GM12878 (cell line): ENCODE data around the gene FAM170B. TPM values are rescaled to one million over a fixed set of nuclear protein-coding genes. Genes with fewer than 3 reads are reported as not detected.

Experiments used
- ATAC-seq: fragments of 200-7000 bp; cut with Tn5 transposase; 3 replicates; pipeline ENCODE4 v1.9.1; 2020; ENCODE audit warnings: mild to moderate bottlenecking, moderate library complexity
- BruUV-seq: library from RNA; stranded (reverse); fragments of 400-500 nt; replicated peaks from 2 replicates; lab custom pipeline; 2021; lab: Mats Ljungman, UMichigan
- CTCF ChIA-PET: fragments of 300-600 bp; sonication (Branson Sonifier 250); formaldehyde crosslinking; extraction: SDS; loops from one replicate; lab custom pipeline; 2021; ENCODE audit warnings: inconsistent platforms; lab: Yijun Ruan, JAX
- POLR2A ChIA-PET: fragments of 350-600 bp; formaldehyde crosslinking; extraction: SDS; loops from one replicate; lab custom pipeline; 2021; ENCODE audit warnings: inconsistent platforms; lab: Charles Lee
- RAD21 ChIA-PET: fragments of 300-600 bp; sonication (Branson Sonifier 250); formaldehyde crosslinking; loops from one replicate; lab custom pipeline; 2023; ENCODE audit warnings: antibody characterized with exemption; ENCODE audit not compliant: unreplicated experiment; lab: Charles Lee
- SMC1A ChIA-PET: fragments of 300-600 bp; sonication (Branson Sonifier 250); formaldehyde crosslinking; loops from one replicate; lab custom pipeline; 2023; ENCODE audit not compliant: unreplicated experiment, uncharacterized antibody; lab: Charles Lee
- DNase-seq: peaks from one replicate; pipeline ENCODE4 v3.0.0-alpha.2; 2011; ENCODE audit warnings: low read depth, low spot score
- FAIRE-seq: peaks from 3 replicates; lab custom pipeline; 2011; peaks lifted over from hg19 to GRCh38; lab: Jason Lieb, UNC
- H2AFZ ChIP-seq: 2 replicates; pipeline ENCODE4 v1.6.0; 2011; ENCODE audit warnings: low read depth, low read length, control low read depth; ENCODE audit not compliant: control insufficient read depth
- H3K27ac ChIP-seq: 2 replicates; pipeline ENCODE4 v1.5.1; 2011; ENCODE audit warnings: control low read depth; ENCODE audit not compliant: control insufficient read depth, insufficient read depth
- H3K27me3 ChIP-seq, 2 experiments: replicated peaks in 1 of 2; 2 replicates each; pipeline versions ENCODE4 v1.6.0 to v1.6.1; 2011; ENCODE audit warnings: low read length in 1 of 2; ENCODE audit not compliant: control insufficient read depth in 2 of 2, insufficient read depth in 2 of 2
- H3K36me3 ChIP-seq, 2 experiments: 2 replicates each; pipeline ENCODE4 v1.5.1; 2011; ENCODE audit warnings: low read length in 1 of 2; ENCODE audit not compliant: control insufficient read depth in 2 of 2, insufficient read depth in 2 of 2
- H3K4me1 ChIP-seq: 2 replicates; pipeline ENCODE4 v1.6.1; 2011; ENCODE audit warnings: mild to moderate bottlenecking, low read length, moderate library complexity, mixed read lengths; ENCODE audit not compliant: control insufficient read depth, insufficient read depth
- H3K4me2 ChIP-seq: 2 replicates; pipeline ENCODE4 v1.6.0; 2011; ENCODE audit warnings: control low read depth; ENCODE audit not compliant: control insufficient read depth, insufficient read depth
- H3K4me3 ChIP-seq: fragments of 200-600 bp; sonication (generic); 2 replicates; pipeline ENCODE4 v1.5.1; 2016
- H3K79me2 ChIP-seq: 2 replicates; pipeline ENCODE4 v1.6.0; 2011; ENCODE audit warnings: low read length; ENCODE audit not compliant: control insufficient read depth, insufficient read depth
- H3K9ac ChIP-seq: 2 replicates; pipeline ENCODE4 v1.8.0; 2011; ENCODE audit warnings: low read length, control low read depth, mixed read lengths; ENCODE audit not compliant: control insufficient read depth, insufficient read depth
- H3K9me3 ChIP-seq: replicated peaks from 3 replicates; pipeline ENCODE4 v1.5.1; 2011; ENCODE audit warnings: mild to moderate bottlenecking, low read length; ENCODE audit not compliant: control insufficient read depth, insufficient read depth
- H4K20me1 ChIP-seq: 2 replicates; pipeline ENCODE4 v1.6.0; 2011; ENCODE audit not compliant: control insufficient read depth, insufficient read depth
- BCL3 ChIP-seq: IDR thresholded peaks from 2 replicates; pipeline ENCODE4 v1.6.1; 2011; ENCODE audit warnings: borderline replicate concordance, low read depth, mild to moderate bottlenecking, moderate library complexity, low read length; ENCODE audit not compliant: insufficient read depth, poor library complexity, severe bottlenecking
- BRCA1 ChIP-seq: IDR thresholded peaks from 2 replicates; pipeline ENCODE4 v1.6.1; 2011; ENCODE audit warnings: low read depth, low read length, improper control_type of control experiment
- CBFB ChIP-seq: IDR thresholded peaks from 2 replicates; pipeline ENCODE4 v1.6.1; 2016; ENCODE audit warnings: antibody characterized with exemption, low read depth
- CBX3 ChIP-seq: fragments of 200-600 bp; sonication (generic); IDR thresholded peaks from 2 replicates; pipeline ENCODE4 v1.6.1; 2016; ENCODE audit warnings: low read depth, borderline replicate concordance
- HCFC1 ChIP-seq: fragments of 150-350 bp; IDR thresholded peaks from 2 replicates; pipeline ENCODE4 v1.6.1; 2014; ENCODE audit warnings: low read length
- JUNB ChIP-seq: IDR thresholded peaks from 2 replicates; pipeline ENCODE4 v1.6.1; 2016; ENCODE audit warnings: antibody characterized with exemption, mild to moderate bottlenecking
- NFYB ChIP-seq: IDR thresholded peaks from 2 replicates; pipeline ENCODE4 v1.6.1; 2011; ENCODE audit warnings: low read depth, mild to moderate bottlenecking, low read length, improper control_type of control experiment, moderate library complexity; ENCODE audit not compliant: insufficient read depth
- NRF1 ChIP-seq: conservative IDR thresholded peaks from 2 replicates; pipeline ENCODE4 v1.6.1; 2011; ENCODE audit warnings: mild to moderate bottlenecking, low read depth, low read length, improper control_type of control experiment
- POLR2AphosphoS2 ChIP-seq: IDR thresholded peaks from 2 replicates; pipeline ENCODE4 v1.6.1; 2011; ENCODE audit warnings: low read depth, mild to moderate bottlenecking, low read length, improper control_type of control experiment, moderate library complexity
- USF1 ChIP-seq: IDR thresholded peaks from 2 replicates; pipeline ENCODE4 v1.6.1; 2011; ENCODE audit warnings: borderline replicate concordance, low read depth, mild to moderate bottlenecking, moderate library complexity, mixed read lengths, low read length; ENCODE audit not compliant: insufficient read depth; ENCODE audit errors: extremely low read length
- ZNF274 ChIP-seq: IDR thresholded peaks from one replicate; pipeline ENCODE4 v1.8.0; 2011; ENCODE audit not compliant: insufficient read length, insufficient read depth
- ZNF592 ChIP-seq: fragments of 450-650 bp; IDR thresholded peaks from 2 replicates; pipeline ENCODE4 v1.6.1; 2017; ENCODE audit warnings: mild to moderate bottlenecking, moderate library complexity
- WGBS: methylation state at CpG from one replicate; pipeline ENCODE4 v1.1.6; 2016; ENCODE audit warnings: low lambda C conversion rate; ENCODE audit not compliant: insufficient replicate concordance, insufficient coverage; ENCODE audit errors: missing lambda C conversion rate; 5-methylcytosine and 5-hydroxymethylcytosine counted together
- in situ Hi-C: fragments of 300-500 bp; cut with MboI; formaldehyde crosslinking; loops from 9 replicates; pipeline ENCODE4 v1.14.3; 2018; ENCODE audit warnings: mixed read lengths
- intact Hi-C: fragments of 100-400 bp; cut with micrococcal nuclease; formaldehyde crosslinking; loops from one replicate; pipeline ENCODE4 v1.14.2; 2022; ENCODE audit not compliant: unreplicated experiment
- polyA plus RNA-seq, 11 experiments: library from polyadenylated mRNA; depleted of rRNA in 4 of 11; unstranded in 6 of 11; stranded (reverse) in 5 of 11; fragments of >200 nt; fragmentation: Nextera tagmentation in 4 of 11; fragmentation: Illumina TruSeq in 1 of 11; extraction: Ambion mirVana in 4 of 11; extraction: Trizol in 1 of 11; gene quantifications; 1 replicate in 1 of 11; 2 replicates in 10 of 11; pipeline versions ENCODE4 v1.2.1 to v1.2.3, GENCODE V29; 2011 to 2016; ENCODE audit warnings: inconsistent platforms in 2 of 11, missing spikeins in 2 of 11, low read depth in 1 of 11
- total RNA-seq, 4 experiments: library from RNA; depleted of rRNA in 3 of 4; stranded (reverse); fragments of >200 nt in 3 of 4; fragmentation: Illumina TruSeq in 1 of 4; extraction: Trizol in 1 of 4; gene quantifications; 2 replicates each; pipeline versions ENCODE4 v1.2.1 to v1.2.3, GENCODE V29; 2013 to 2021
- TF ChIP-seq, protein P1 (sequence below): IDR thresholded peaks from 2 replicates; pipeline ENCODE4 v1.6.1; 2012; ENCODE audit warnings: low read depth, low read length, improper control_type of control experiment

The FAM170B gene
- total and polyA plus RNA-seq, 10 of the 15 experiments (the other 5 are each of a cell fraction or from before 2014, with no cell fraction given): not detected

GRCh38 chr10:49099046-49099445 is 34.8 kb downstream of the FAM170B start:
- in situ Hi-C loops (no loop called here), intact Hi-C loops (no loop called here)
- no peaks in the 10 kb centered on the region for H4K20me1 ChIP-seq
- BruUV-seq: no TSS peak
- H3K4me1 ChIP-seq: no peaks in the 10 kb centered on the region
- TF ChIP-seq ZNF274 (no peak), USF1 (no peak), BCL3 (no peak), JUNB (no peak), CBFB (no peak), NRF1 (no peak), BRCA1 (no peak), POLR2AphosphoS2 (no peak), NFYB (no peak), CBX3 (no peak), ZNF592 (no peak), HCFC1 (no peak)
- TF ChIP-seq, protein P1, sequence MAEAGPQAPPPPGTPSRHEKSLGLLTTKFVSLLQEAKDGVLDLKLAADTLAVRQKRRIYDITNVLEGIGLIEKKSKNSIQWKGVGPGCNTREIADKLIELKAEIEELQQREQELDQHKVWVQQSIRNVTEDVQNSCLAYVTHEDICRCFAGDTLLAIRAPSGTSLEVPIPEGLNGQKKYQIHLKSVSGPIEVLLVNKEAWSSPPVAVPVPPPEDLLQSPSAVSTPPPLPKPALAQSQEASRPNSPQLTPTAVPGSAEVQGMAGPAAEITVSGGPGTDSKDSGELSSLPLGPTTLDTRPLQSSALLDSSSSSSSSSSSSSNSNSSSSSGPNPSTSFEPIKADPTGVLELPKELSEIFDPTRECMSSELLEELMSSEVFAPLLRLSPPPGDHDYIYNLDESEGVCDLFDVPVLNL: no peak
- FAIRE-seq: no peak
- no peak for ATAC-seq
- H3K9ac ChIP-seq: no peak overlapping the region
- H2AFZ ChIP-seq: no peak overlapping the region
- no peaks in the 10 kb centered on the region; a peak in 1 of 4 replicates for H3K27me3 ChIP-seq
- H3K4me3 ChIP-seq: no peak overlapping the region
- no peaks in the 10 kb centered on the region for H3K36me3 ChIP-seq
- POLR2A ChIA-PET: no interaction called here
- 57% methylated on average over 8 of the region's 8 CpGs for WGBS
- RAD21 ChIA-PET: no interaction called here
- SMC1A ChIA-PET: no interaction called here
- no peaks in the 10 kb centered on the region for H3K9me3 ChIP-seq
- CTCF ChIA-PET: no interaction called here
- H3K27ac ChIP-seq: no peak overlapping the region
- H3K79me2 ChIP-seq: no peaks in the 10 kb centered on the region
- no peak for DNase-seq
- no peak overlapping the region for H3K4me2 ChIP-seq
